Measurements from ENCODE around the gene KDM5B. TPM values are rescaled to one million over a fixed set of nuclear protein-coding genes. Genes with fewer than 3 reads are reported as not detected.

Gene KDM5B
- total and polyA plus RNA-seq, 9 of the 15 experiments (the other 6 are each of a cell fraction or from before 2014, with no cell fraction given), result 15.4 to 90.6 (median 57.1) TPM

- no peak overlapping the region for H3K27ac ChIP-seq (ENCODE audit: extremely low read depth, low read depth, low read length)
- peaks cover 14% of the 10 kb centered on the region for H4K20me1 ChIP-seq (replicated peaks; ENCODE audit: control insufficient read depth, insufficient read depth, low read length)
- no peaks in the 10 kb centered on the region for H3K36me3 ChIP-seq (ENCODE audit: control insufficient read depth, insufficient read depth, low read length)
- WGBS (ENCODE audit: insufficient coverage, low coverage, missing lambda C conversion rate), result 3% methylated on average over 3 of the region's 3 CpGs
- no peak overlapping the region for H3K4me2 ChIP-seq (ENCODE audit: insufficient read depth, low read length)
- in situ Hi-C loops (cut with MboI), result no loop called here
- TF ChIP-seq NR0B1 (IDR thresholded peaks at IDR 0.05; ENCODE audit: partially characterized antibody) (no peak), MTA2 (IDR thresholded peaks at IDR 0.05; ENCODE audit: low read depth) (no peak), HNRNPL (IDR thresholded peaks at IDR 0.05; ENCODE audit: low read depth, low read length) (no peak), RBM39 (optimal IDR thresholded peaks at IDR 0.05; ENCODE audit: low read depth, low read length) (no peak), ZNF316 (IDR thresholded peaks at IDR 0.05) (no peak), ZFP91 (CRISPR knock-in tag; IDR thresholded peaks at IDR 0.05) (no peak), TFAM (CRISPR knock-in tag; conservative IDR thresholded peaks at IDR 0.05) (no peak), ZNF740 (CRISPR knock-in tag; IDR thresholded peaks at IDR 0.05) (no peak), ZNF740 (tag; IDR thresholded peaks at IDR 0.05) (no peak), HMBOX1 (IDR thresholded peaks at IDR 0.05) (no peak), TAF1 (IDR thresholded peaks at IDR 0.05; ENCODE audit: control insufficient read depth, extremely low read depth, insufficient read depth, low read length, severe bottlenecking) (no peak), YBX1 (IDR thresholded peaks at IDR 0.05) (no peak), ZNF445 (CRISPR knock-in tag; IDR thresholded peaks at IDR 0.05; ENCODE audit: low read depth) (no peak), JUNB (CRISPR knock-in tag; conservative IDR thresholded peaks at IDR 0.05) (no peak), TEAD2 (tag; IDR thresholded peaks at IDR 0.05) (no peak), ZNF699 (CRISPR knock-in tag; IDR thresholded peaks at IDR 0.05; ENCODE audit: insufficient replicate concordance) (no peak), MTA3 (IDR thresholded peaks at IDR 0.05; ENCODE audit: borderline replicate concordance) (no peak), JUN (IDR thresholded peaks at IDR 0.05; ENCODE audit: borderline replicate concordance, low read depth, low read length) (no peak), JUN (CRISPR knock-in tag; IDR thresholded peaks at IDR 0.05; ENCODE audit: borderline replicate concordance) (no peak)
- POLR2A ChIA-PET, result interaction anchor here (0.6 to 1.8 kb wide), 5 partner anchors 11 to 256 kb away, joined by 3 to 5 read pairs (median 4); no protein-coding TSS in a partner anchor
- H3K4me1 ChIP-seq (replicated peaks in 1 of 2; ENCODE audit: control insufficient read depth in 2 of 2, insufficient read depth in 2 of 2, low read length in 2 of 2), result no peaks in the 10 kb centered on the region
- peaks cover 17 to 44% of the 10 kb centered on the region in 2 experiments for H3K27me3 ChIP-seq (ENCODE audit: control insufficient read depth in 2 of 2, insufficient read depth in 2 of 2, low read length in 2 of 2)
- FAIRE-seq (no peak), ATAC-seq (no peak), DNase-seq (ENCODE audit: extremely low read depth in 1 of 4, low spot score in 3 of 4) (no peak)
- intact Hi-C loops (cut with micrococcal nuclease), result no loop called here
- H2AFZ ChIP-seq (ENCODE audit: low read depth, low read length), result no peak overlapping the region
- H3K4me3 ChIP-seq, result no peak overlapping the region
- H3K9ac ChIP-seq (ENCODE audit: insufficient read depth in 1 of 2, low read depth in 2 of 2, low read length in 2 of 2), result no peak overlapping the region
- no peaks in the 10 kb centered on the region for H3K9me1 ChIP-seq (ENCODE audit: control insufficient read depth, insufficient read depth, low read length)
- no TSS peak for BruUV-seq (replicated peaks)
- CTCF ChIA-PET (ENCODE audit: low intra/inter-chr PET ratio), result no interaction called here
- no peaks in the 10 kb centered on the region for H3K79me2 ChIP-seq (ENCODE audit: control insufficient read depth, insufficient read depth, low read length)
- no peaks in the 10 kb centered on the region for H3K9me3 ChIP-seq (replicated peaks; ENCODE audit: control insufficient read depth, insufficient read depth, low read depth, low read length)
Observed at GRCh38 chr1:202689082-202689481, 119.1 kb downstream of the KDM5B start.

All from K562 (cell line).